Activated CD4-positive, alpha-beta T cell treated with anti-CD3 and anti-CD28 coated beads for 1 hour (primary cell): Measurements from ENCODE around the gene ADPRS.

Source experiments
- DNase-seq: peaks from one replicate; pipeline ENCODE4 v3.0.0-alpha.2; 2020

The ADPRS gene, protein sequence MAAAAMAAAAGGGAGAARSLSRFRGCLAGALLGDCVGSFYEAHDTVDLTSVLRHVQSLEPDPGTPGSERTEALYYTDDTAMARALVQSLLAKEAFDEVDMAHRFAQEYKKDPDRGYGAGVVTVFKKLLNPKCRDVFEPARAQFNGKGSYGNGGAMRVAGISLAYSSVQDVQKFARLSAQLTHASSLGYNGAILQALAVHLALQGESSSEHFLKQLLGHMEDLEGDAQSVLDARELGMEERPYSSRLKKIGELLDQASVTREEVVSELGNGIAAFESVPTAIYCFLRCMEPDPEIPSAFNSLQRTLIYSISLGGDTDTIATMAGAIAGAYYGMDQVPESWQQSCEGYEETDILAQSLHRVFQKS

DNA sequence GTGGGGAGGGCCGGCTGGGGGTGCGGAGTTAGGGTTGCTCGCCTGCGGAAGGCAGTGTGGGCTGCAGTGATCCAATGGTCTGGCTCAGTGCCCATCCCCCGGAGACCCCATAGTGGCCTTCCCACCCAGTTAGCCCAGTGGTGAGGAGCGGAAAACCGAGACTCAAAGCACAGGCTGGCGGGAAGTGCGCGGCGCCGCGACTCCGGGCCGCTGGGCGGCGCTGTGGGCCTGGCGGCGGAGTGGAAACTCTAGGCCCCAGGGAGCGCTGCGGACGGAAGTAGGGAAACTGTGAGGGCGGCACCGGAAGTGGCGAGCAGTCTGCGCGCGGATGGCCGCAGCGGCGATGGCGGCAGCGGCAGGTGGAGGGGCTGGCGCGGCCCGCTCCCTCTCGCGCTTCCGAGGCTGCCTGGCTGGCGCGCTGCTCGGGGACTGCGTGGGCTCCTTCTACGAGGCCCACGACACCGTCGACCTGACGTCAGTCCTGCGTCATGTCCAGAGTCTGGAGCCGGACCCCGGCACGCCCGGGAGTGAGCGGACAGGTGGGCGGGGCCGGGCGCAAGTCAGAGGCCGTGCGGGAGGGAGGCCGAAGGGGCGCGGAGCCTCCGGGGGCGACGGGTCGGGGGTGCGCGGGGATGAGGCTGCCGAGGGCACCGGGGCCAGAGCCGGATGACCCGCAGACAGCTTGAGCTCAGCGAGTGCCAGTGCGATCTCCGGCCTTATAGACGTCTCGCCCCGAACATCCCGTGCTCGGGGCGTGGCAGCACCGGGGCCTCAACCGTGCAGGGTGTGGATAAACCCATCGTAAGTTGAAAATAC, at the start of gene ADPRS:
ADPRS (plus strand) TSS at position 316 of the 816 bp plus-strand sequence; CDS start at position 329, 13 bp downstream.
- peak; percentile 84 for DNase-seq

DNA sequence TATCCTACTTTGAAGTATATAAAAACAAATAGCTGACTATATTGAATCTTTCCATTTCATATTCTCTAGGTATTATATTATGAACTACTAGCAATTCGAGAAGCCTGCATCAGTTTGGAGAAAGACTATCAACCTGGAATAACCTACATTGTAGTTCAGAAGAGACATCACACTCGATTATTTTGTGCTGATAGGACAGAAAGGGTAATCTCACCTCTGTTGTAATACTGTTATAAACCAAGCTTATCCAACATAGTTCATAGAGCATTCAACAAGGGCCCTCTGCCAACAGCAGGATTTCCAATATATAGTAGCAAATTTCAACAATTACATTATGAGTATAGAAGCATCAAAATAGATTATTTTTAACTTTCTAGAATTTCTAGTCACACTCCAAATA, 48.5 kb upstream of the ADPRS start:
- no peak for DNase-seq

DNA sequence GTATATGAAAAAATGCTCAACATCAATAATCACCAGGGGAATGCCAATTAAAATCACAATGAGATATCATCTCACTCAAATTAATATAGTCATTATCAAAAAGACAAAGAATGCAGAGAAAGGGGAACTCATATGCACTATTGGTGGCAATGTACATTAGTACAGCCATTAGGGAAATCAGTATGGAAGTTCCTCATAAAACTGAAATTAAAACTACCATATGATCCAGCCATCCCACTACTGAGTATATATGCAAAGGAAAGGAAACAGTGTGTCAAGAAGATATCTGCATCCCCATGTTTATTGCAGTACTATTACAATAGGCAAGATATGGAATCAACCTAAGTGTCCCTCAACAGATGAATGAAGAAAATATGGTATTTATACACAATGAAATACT, 36.9 kb upstream of the ADPRS start:
- no peak for DNase-seq

DNA sequence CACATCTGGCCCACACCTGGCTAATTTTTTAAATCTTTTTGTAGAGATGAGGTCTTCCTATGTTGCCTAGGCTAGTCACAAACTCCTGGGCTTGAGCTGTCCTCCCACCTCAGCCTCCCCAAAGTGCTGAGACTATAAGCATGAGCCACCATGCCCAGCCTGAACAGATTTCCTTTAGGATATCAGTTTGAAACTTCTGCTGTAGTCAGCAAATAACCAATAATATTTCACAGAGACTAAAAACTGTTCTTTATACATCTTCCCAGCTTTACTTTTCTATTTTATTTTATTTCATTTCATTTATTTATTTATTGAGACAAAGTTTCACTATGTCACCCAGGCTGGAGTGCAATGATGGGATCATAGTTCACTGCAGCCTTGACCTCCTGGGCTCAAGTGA, 34.7 kb upstream of the ADPRS start:
- no peak for DNase-seq

DNA sequence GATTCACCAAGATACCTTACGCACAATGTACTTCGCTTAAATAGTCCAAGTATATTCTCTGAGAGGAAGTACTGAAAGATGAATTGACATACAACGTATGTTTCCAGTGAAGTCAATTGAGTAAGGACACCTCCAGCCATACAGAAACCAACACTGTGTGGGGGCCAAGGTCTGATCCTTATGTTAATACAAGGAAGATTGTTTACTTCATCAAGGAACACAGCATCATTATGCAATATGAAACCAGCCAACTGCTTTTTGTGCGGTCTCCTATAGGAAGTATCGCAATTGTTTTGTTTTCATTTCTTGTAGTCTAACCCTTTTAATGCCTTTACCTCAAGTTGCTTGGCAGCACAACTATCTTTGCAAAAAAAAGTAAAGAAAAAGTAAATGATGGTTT, 33.0 kb upstream of the ADPRS start:
- DNase-seq = no peak

DNA sequence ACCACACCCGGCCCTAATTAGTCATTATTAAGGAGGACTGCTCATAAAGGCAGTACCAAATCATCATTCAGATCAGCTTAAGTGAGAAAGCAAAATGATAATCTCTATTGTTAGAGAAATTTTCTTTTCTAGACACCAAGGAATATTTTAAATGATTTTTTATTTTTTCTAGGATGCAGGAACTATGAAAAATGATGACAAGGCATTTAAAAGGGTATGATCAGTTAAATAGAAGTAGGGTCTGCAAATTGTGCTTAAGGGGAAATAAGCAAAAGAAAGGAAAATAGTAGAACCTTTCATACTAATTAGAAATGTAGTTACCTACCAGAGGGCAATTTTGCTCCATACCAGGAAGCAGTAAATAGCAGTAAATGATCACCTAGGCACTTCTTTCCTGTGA, 26.4 kb upstream of the ADPRS start:
- no peak for DNase-seq

DNA sequence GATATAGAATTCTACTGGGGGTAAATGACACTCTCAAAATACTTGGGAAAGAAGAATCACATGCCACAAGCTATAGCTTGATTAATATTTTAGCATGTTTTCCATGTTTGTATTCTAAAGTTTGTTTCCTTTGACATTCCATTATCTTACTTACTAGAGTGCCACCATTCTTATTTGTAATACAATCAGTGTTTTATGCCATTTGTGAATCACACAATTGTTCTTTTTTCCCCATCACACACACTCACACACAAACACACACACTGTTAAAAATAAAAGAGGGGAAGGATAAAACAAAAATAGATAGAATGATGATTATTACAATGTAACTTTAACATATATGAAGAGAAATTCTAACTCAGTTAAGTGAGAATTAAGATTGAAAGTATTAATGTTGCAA, 20.8 kb upstream of the ADPRS start:
- no peak for DNase-seq

DNA sequence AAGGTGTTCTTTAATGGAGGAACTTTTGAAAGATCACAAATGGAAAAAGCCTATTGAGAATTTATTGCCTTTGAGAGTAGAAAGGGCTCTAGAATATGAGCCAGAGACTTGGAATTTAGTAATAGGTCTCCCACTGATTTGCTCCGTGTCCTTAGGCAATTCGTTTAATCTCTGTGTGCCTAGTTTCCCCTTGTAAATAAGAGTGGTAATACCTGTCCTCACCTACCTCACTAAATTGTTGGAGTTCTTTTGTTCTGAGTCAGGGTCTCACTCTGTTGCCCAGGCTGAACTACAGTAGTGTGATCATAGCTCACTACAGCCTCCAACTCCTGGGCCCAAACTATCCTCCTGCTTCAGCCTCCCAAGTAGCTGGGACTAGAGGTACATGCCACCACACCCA, 19.8 kb upstream of the ADPRS start:
- DNase-seq = no peak

DNA sequence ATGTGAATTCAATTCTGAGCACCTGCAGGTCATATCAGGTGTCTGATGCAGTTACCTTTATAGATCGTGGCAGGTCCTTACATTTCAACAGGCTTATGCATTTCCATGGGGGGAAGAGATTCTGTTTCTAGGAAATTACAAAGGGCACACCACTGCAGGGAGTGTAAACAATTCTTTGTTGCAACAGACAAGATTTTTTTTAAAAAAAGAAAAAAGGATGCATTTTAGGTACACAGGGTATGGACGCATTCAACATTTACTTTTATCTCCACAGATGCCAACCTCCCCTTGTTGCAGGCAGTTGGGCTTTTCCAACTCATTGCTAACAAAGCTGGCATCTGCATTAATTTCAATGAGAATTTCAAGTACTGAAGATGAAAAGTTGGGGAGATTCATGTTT, 18.3 kb upstream of the ADPRS start:
- no peak for DNase-seq

DNA sequence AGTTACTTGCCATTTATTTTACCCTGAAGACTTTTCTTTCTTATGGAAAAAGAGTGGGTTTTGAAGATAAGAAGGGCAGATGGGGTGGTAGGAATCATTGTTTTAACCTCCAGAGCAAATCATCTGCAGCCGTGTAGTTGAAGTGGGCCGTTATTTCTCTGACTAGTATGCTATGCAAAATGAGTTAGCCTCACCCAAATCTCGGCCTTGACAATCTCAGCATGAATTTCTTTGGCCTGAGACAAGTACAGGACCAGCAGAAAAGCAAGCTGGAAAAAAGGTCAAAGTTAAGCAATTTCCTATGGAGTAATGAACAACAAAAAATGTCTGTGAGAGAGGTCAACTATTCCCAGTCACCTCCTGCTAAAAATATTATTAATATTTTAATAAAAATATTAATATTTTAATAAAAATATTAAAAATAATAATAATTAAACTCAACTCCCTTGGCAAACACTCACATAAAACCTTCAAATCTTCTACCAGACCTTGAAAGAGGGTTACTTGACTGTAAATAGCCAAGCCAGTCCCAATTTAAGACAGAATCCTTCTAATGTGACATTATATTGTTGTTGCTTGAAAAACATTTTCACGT, 11.6 kb upstream of the ADPRS start:
- DNase-seq = no peak

DNA sequence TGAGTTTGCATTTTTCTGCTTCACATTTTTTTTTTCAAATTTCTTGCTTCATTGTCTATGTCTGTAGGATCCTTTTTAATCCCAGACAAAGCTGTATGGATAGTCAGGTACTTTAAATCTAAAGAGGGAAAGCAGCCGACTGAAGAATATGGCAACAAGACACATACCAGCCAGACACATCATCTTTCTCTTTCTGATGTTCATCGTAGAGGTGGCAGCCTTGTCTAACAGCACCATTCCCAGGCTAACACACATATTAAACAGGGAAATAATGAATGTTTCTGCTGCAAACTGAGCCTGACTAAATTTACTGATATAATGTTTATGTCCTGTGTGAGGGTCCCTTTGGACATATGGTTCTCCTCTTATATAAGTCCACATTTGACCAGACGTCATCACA, 8.5 kb upstream of the ADPRS start:
- DNase-seq = no peak

DNA sequence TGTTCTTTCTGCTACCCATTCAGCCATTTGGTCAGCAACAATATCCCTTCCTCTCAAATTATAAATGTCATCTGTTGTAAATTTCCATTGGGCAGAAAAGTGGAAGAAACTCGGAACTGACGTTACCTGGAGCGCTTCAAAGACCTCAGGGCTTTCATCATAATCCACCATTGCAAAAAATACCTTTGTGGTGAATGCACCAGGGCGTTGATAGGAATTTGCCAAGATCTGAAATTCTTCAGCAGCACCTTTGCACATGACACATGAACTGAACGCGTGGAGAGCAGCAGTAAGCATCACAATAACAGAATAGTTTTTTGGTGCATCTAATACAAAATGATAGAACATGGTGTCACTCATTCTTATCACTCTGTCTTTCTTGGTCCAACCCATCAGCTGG, 7.9 kb upstream of the ADPRS start:
- no peak for DNase-seq

DNA sequence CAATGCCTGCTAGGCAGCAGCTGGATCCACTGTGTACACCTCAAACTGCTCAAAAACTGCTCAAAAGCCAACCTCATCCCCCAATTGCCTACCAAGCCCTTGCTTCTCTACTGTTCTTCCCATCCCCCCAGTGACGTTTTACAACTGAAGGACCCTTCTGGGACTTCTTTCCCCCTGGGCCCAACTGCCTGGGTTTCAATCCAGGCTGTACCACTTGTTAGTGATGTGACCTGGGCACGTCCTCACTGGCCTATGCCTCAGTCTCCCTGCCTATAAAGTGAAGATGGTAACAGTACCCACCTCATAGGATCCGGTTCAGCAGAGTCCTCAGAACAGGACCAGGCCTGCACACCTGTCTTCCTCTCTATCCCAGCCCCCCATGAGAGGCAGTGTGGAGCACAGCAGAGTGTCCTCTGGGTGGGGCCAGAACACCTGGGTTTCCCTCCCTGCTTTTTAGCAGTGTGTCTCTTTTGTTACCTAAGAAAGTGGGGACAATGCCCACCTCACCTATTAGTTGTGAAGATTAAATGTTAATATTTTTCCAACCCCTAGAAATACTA, 6.7 kb upstream of the ADPRS start:
- no peak for DNase-seq

DNA sequence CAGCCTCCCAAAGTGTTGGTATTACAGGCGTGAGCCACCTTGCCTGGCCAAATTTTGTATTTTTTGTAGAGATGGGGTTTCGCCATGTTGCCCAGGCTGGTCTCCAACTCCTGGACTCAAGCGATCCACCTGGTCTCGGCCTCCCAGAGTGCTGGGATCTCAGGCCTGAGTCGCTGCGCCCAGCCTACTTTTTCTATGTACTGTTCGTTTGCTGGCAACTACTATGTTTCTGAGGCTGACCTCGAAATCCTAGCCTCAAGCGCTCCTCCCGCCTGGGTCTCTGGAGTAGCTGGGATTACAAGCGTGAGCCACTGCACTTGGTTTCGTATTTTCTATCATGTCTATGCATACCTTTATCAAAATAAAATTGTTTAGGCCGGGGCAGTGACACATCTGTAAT, 5.5 kb upstream of the ADPRS start:
- no peak for DNase-seq

DNA sequence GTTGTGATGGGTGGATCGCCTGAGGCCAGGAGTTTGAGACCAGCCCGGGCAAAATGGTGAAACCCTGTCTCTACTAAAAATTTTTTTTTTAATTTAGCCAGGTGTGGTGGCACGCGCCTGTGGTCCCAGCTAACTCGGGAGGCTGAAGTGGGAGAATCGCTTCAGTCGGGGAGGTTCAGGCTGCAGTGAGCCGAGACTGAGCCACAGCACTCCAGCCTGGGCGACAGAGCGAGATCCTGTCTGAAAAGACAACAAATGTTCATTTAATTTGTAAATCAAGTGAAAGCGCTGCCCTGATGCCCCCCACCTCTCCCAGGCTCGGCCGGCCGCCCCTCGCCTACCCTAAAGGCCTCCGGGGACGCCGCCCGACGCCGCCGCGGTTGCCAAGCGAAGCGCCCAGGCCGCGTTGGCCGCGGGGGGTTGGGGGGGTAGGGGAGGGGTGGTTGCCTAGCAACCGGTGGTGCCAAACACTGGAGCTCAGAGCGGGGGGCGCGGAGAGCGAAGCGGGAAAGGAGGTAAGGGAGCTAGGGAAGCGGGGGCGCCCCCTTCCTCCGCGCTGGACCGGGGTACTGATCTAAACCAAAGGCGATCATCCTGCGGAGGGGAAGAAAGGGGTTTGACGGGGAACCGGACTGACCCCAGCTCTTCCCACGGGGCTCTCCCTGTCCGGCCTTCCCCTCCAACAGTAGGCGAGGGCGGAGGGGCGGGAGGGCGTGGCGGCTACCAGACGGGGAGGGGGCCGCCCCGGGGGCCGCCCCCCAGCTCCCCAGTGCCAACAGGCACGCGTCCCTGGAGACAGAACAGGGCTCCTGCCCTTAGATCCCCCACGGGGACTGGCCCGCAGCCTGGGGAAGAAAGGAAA, 4.8 kb upstream of the ADPRS start, which contains the start of gene TEKT2:
TEKT2 (plus strand) TSS at position 460 of the 862 bp plus-strand sequence. CDS start 828 bp downstream, outside the sequence.
- DNase-seq = no peak

DNA sequence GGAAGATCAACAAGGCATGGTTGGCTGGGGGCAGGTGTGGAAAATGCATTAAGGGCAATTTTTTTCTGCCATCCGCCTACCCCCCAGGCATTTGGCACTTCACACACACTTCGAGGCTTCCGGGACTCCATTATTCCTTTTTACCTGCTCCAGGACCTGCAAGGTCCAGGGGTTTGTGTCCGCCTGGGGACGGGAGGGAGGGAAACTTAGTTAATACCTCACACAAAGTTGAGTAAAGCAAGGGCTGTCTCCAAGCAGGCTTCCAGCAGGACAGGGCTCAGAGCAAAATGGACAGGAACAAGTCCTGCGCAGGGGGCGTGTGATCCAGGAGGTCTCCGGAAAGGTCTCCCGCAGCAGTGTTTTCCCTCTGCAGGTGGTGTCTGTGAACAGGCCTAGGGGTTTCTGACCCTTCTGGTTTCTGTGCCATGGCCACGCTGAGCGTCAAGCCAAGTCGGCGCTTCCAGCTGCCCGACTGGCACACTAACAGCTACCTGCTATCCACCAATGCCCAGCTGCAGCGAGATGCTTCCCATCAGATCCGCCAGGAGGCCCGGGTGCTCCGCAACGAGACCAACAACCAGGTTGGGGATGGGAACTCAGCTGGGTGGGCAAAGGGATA, 4.1 kb upstream of the ADPRS start:
- no peak for DNase-seq

DNA sequence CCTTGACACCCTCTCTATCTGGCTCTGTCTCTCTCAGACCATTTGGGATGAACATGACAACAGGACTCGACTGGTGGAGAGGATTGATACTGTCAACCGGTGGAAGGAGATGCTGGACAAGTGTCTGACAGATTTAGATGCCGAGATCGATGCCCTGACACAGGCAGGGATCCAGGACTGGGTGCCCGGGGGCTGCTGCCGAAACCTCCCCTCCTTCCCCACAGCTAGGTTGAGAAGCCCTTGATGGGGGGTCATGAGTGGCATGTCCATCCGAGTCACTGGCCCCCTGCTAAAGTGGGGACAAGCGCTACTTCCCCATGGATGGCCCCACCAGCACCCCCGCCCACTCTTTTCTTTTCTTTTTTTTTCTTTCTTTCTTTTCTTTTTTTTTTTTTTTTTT, 3.6 kb upstream of the ADPRS start:
- DNase-seq = no peak

DNA sequence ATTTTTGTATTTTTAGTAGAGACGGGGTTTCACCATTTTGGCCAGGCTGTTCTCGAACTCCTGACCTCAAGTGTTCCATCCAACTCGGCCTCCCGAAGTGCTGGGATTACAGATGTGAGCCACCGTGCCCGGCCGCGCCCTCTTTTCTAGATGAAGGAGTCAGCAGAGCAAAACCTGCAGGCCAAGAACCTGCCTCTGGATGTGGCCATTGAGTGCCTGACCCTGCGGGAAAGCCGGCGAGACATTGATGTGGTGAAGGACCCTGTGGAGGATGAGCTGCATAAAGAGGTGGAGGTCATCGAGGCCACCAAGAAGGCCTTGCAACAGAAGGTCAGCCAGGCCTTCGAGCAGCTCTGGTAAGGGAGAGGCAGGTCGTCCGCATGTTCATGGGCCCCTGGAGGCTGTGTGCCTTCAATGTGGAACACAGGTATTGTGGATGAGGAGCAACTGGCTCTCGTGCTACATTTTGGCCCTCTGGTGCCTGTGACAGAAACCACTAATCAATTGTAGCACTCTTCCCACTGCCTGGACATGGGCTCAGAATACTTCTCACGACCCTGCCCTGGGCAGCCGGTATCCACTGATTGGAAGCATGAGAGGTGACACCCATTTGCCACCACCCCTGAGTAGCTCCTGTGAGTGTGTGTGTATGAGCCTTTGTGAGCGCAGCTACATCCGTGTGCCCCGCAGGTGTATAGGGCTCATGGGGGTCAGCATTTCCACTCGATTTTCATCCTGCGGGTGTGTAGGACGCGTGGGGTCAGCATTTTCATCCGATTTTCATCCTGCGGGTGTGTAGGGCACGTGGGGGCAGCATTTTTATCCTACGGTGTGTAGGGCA, 2.8 kb upstream of the ADPRS start:
- DNase-seq = no peak

DNA sequence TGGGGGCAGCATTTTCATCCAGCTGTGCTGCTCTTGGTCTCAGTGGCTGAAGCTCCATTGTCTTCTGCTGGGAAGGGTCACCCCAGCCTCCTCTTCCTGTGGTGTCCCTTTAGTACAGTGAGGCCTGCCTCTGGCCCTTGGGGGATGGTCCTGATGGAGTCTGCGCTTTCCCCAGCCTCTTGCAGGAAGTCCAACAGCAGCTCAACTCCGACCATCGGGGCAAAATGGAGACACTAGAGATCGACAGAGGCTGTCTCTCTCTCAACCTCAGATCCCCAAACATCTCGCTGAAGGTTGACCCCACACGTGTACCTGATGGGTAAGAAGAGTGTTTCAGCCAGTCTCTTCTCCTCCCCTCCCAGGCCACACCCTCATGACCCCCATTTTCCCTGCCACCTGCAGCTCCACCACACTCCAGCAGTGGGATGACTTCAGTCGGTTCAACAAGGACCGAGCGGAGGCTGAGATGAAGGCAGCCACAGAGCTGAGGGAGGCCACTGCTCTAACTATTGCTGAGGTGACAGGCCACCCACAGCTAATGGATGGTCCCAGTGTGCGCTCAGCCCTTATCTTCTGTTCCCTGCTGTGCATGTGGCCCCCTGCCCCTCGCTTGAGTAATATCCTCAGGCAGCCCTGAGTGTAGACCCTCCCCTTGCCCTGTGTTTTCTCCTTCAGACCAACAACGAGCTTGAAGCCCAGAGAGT, 2.0 kb upstream of the ADPRS start:
- DNase-seq = no peak
